GM06990 (cell line): ENCODE measurements around the gene RSPH3.

Experiments used
- DNase-seq: peaks from one replicate; pipeline ENCODE4 v3.0.0-alpha.2; 2011; ENCODE audit not compliant: insufficient read length; ENCODE audit errors: extremely low read depth
- H3K27me3 ChIP-seq: replicated peaks from 2 replicates; pipeline ENCODE4 v1.6.0; 2011; ENCODE audit warnings: low read length; ENCODE audit not compliant: control insufficient read depth, insufficient read depth
- H3K36me3 ChIP-seq: 2 replicates; pipeline ENCODE4 v1.5.1; 2011; ENCODE audit warnings: low read length; ENCODE audit not compliant: control insufficient read depth, insufficient read depth
- H3K4me3 ChIP-seq: replicated peaks from 2 replicates; pipeline ENCODE4 v1.5.1; 2011; ENCODE audit warnings: low read depth, mild to moderate bottlenecking, control low read depth, low read length
- TF ChIP-seq, protein P1 (sequence below): IDR thresholded peaks from 2 replicates; pipeline ENCODE4 v1.5.1; 2011; ENCODE audit warnings: low read length, control low read depth, mild to moderate bottlenecking, inconsistent platforms; ENCODE audit not compliant: insufficient read depth, poor library complexity, severe bottlenecking

Gene RSPH3

DNA sequence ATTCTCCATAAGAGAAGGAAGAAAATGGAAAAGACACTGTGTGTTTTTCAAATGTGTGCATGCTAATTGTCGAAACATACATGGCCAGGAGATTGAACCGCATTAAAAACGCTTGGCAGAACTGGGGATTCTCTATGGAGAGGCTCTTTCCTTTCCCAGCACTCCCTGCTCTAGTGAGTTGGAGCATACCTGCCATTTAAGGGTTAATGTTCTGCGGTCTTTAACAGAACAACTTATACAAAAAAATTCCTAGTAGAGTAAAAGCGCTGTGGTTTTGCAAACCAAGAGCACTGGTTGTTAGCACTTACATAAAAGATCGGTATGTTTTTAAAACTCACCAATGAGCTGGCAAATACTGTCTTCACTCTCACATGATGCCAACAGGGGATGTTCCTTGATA, 43.2 kb upstream of the RSPH3 start:
- H3K4me3 ChIP-seq, result peak overlapping the region; percentile 81
- DNase-seq, result no peak
- peaks cover 8% of the 10 kb centered on the region for H3K36me3 ChIP-seq
- TF ChIP-seq, protein P1, sequence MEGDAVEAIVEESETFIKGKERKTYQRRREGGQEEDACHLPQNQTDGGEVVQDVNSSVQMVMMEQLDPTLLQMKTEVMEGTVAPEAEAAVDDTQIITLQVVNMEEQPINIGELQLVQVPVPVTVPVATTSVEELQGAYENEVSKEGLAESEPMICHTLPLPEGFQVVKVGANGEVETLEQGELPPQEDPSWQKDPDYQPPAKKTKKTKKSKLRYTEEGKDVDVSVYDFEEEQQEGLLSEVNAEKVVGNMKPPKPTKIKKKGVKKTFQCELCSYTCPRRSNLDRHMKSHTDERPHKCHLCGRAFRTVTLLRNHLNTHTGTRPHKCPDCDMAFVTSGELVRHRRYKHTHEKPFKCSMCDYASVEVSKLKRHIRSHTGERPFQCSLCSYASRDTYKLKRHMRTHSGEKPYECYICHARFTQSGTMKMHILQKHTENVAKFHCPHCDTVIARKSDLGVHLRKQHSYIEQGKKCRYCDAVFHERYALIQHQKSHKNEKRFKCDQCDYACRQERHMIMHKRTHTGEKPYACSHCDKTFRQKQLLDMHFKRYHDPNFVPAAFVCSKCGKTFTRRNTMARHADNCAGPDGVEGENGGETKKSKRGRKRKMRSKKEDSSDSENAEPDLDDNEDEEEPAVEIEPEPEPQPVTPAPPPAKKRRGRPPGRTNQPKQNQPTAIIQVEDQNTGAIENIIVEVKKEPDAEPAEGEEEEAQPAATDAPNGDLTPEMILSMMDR, result no peak
- H3K27me3 ChIP-seq, result no peaks in the 10 kb centered on the region

DNA sequence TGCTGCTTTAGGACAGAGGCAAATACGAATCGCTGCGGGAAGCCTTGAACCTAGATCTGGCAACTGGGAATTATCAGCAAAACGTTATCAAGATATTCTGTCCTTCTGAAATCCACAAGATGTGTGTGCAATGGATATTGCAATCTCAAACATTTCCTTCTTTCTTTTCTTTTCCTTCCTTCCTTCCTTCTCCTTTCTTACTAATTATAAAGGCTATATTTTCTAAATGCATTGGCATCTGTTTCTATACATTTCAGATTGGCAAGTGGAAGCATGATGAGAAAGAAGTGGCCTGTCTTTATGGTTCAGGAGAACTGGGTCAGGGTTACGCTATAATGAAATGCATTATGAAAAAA, 42.8 kb upstream of the RSPH3 start:
- H3K27me3 ChIP-seq, result no peaks in the 10 kb centered on the region
- peak overlapping the region; percentile 81 for H3K4me3 ChIP-seq
- TF ChIP-seq, protein P1, result no peak
- DNase-seq, result no peak
- H3K36me3 ChIP-seq, result peaks cover 11% of the 10 kb centered on the region

DNA sequence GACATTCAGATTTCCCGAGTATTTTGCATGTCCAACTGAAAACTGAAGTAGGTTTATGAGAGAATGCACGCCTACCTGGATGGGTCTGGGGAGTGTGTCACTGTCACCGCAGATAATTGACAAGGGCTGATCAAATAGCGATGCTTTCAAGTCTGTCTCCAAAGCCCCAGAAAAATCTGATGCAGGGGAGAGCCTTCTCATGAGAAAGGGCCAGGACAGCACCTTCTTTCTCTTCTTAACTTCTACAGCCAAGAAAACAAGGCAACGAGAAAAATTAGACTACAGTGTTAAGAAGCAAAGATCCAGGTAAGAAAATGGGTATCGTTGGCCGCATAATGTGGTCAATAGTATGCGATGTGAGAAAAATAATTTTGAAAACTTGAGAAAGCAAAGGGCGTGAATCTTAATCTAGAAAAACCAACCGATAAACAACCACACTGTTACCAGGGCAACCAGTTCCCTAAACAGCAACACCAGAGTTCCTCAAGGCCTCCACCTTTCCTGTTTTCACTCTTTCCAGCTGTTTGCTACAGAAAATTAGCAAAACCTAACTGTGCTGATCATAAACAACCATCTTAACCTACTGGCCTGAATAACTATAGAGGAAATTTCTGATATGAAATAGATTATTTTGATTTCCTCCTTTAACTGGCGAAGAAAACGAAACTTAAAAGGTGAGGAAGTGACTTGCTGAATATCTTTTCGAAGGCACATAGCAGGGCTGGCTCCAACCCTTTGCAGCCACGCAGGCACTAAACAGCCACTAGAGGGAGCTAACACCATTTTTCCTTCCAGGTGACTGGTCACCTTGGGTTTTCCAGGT, 42.2 kb upstream of the RSPH3 start:
- Histone ChIP-seq H3K4me3 (peak overlapping the region; percentile 81), H3K27me3 (no peaks in the 10 kb centered on the region), H3K36me3 (peaks cover 11% of the 10 kb centered on the region)
- DNase-seq, result peak; percentile 47
- TF ChIP-seq, protein P1, result peak; percentile 87

DNA sequence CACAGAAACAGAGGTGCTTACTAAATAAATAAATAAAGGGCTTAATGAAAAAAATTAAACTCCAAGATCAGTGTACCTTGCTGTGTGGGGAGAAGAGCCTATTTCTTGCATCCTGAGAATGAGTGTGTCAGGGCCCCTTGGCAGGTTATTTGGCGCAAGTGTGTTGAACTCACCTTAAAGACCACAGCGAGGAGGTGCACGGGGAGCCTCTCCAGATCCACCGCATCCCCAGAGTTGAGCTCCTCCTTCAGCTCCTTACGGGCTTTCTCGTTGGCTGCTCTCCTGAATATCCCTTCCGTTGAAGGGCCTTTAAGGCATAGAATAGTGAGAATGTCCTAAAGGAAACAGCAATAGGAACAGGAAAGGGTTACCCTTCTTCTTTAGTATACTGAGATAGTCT, 41.2 kb upstream of the RSPH3 start:
- TF ChIP-seq, protein P1, result no peak
- DNase-seq, result no peak
- H3K4me3 ChIP-seq, result no peak overlapping the region
- no peaks in the 10 kb centered on the region for H3K27me3 ChIP-seq
- peaks cover 18% of the 10 kb centered on the region for H3K36me3 ChIP-seq

DNA sequence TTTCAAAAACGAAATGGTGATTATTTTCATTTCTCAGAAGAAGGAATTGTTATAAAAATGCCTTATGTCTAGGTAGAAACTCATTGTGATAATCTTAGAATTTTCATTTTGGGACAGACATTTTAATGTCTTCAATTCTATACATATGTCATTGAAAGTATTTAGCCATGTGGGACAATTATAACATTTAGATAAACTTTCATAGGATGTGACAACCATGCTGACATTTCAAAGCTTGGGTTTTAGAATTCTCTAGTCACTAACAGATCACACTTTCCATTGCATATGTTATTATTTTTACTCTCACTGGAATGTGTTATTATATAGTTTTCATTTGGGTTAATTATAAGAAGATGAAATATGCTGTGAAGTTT, 39.9 kb upstream of the RSPH3 start:
- TF ChIP-seq, protein P1, result no peak
- Histone ChIP-seq H3K27me3 (no peaks in the 10 kb centered on the region), H3K4me3 (peak overlapping the region; percentile 17), H3K36me3 (peaks cover 24% of the 10 kb centered on the region)
- no peak for DNase-seq
